GM19372 (cell line): ENCODE results near the gene STK10.

ENCODE experiments used
- ATAC-seq: cut with Tn5 transposase; IDR thresholded peaks from one replicate; pipeline ENCODE4 v1.9.1; 2021; ENCODE audit warnings: mild to moderate bottlenecking, low read depth, moderate library complexity; ENCODE audit not compliant: unreplicated experiment

STK10 gene

DNA sequence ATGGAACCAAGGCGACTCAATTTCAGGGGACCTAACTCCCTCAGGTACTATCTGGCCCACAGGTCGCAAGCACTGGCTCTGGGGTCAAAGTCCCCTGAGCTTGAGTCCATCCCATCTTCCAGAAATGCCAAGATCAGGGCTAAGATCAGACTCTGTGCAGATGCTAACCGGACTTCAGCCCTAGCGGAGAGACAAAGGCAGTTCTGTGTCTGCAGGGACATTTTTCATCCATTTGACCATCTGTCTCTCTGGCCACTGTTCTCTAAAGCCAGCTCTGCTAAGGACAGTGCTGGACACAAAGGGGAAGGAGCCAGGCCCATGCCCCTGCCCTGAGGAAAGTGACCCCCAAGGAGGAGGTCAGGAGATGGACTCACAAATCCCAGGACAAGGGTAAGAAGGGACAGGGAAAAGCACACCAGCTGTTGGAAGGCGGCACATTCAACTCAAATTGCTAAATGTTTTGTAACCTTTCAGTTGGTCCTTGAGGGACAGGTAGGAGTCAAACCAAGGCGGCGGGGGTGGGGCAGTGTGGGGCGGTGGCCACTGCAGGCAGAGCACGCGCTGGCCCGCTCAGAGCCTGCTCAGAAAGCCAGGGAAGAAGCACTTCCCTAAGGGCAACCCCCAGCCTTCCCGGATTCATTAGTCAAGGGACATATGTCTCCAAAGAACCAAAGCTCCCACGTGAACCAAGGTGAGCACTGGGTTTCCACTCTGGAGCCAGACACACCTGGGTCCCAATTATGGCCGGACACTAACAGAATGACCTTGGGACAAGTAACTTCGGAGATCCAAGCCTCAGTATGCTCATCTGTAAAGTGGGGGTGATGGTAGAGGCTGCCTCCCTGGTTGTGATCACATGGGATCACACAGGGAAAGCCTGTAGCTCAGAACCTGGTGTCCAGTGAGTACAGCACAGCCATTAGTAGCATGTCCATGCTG, 42.8 kb downstream of the STK10 start:
- ATAC-seq: no peak

DNA sequence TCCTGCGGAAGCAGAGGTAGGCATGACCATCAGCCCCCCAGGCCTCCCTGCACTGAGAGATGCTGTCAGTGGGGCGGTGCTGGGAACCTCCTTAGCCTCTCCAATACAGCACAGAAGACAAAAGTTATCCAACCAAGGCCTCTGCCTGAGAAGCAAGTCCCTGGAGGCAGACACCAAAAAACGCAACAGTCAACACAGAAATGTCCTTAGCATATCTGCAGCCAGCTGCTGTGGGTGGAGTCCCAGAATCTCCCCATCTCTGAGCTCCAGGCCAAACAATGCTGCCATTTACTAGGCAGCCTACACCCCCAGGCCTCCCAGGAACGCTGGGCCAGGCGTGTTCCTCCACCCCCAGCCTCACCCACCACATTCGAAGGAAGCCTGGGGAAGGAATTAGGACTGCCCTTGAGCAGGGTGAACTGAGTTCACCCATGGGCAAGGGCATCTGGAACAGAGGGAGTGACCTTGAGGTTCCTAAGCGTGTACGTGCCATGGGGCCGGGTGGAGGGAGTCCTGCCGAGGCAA, 43.7 kb downstream of the STK10 start:
- no peak for ATAC-seq

DNA sequence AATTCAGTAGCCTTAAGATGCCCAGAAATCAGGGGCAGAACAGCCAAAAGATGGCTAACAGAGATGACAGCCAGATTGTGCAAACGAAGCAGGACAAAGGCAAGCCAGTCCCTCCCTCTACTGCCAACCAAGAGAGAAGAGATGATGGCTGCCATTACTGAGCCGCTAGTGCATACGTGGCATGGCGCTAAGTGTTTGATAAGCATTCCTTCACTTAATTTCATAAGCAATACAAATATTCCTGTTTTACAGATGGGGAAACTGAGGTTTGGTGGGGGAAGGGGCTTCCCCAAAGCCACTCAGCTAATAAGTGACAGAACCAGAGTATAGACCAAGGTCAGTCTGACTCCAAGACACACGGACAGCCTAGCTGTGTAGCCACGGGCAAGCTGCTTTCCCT, 44.1 kb downstream of the STK10 start:
- no peak for ATAC-seq

DNA sequence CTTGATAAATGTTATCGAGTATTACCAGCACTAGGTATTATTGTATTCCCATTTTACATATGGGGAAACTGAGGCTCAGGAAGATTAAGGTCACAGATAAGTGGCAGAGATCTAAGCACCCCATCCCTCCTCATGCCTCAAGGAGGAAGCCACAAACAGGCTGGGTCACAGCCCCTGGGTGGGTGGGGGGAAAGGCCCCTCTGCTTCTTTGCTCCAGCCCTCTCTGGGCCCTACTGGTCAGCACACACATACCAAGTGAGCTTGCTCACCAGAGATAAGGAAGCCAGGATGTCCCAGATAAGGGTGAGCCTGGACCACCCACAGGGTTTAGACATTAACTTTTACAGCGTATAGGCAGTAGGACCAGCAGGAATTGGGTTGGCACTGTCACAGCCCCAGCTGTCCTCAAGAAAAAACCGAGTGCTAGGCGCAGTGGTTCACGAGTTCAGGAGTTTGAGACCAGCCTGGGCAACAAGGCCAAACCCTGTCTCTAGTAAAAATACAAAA, 45.3 kb downstream of the STK10 start:
- ATAC-seq: no peak

DNA sequence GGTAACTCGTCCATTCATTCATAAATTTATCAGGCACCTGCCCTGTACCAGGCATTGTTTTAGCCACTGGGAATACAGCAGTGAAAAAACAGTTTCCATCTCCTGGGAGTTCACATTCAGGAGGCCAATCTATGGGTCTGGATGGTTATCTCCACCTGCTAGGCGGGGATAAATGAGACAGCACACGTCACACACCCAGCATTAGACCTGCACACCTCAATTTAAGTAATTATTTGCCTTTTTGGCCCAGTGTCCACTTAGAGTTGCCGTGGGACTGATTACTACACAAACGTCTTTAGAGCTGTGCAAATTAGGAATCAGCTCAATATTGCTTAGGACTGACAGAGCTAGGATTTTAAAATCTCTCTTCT, 46.1 kb downstream of the STK10 start:
- no peak for ATAC-seq

DNA sequence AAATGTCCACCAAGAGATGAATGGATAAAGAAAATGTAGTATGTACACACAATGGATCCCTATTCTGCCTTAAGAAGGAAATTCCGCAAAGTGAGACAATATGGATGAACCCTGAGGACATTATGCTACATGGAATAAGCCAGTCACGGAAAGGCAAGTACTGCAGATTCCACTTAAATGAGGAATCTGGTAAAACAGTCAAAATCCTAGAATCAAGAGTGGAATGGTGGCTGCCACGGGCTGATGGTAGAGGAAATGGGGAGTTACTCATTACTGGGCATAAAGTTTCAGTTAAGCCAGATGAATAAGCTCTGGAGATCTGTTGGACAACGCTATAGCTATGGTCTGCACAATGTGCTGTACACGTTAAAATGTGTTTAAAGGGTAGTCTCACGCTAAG, 47.2 kb downstream of the STK10 start:
- ATAC-seq: no peak

DNA sequence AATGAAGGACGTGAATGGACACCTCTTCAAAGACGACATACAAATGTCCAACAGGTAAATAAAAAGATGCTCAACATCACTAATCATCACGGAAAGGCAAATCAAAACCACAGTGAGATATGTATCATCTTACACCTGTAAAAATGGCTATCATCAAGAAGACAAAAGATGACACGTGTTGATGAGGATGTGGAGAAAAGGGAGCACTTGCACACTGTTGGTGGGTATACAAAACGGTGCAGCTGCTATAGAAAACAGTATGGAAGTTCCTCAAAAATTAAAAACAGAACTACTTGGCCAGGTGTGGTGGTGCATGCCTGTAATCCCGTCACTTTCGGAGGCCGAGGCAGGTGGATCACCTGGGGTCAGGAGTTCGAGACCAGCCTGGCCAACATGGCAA, 47.9 kb downstream of the STK10 start:
- no peak for ATAC-seq

DNA sequence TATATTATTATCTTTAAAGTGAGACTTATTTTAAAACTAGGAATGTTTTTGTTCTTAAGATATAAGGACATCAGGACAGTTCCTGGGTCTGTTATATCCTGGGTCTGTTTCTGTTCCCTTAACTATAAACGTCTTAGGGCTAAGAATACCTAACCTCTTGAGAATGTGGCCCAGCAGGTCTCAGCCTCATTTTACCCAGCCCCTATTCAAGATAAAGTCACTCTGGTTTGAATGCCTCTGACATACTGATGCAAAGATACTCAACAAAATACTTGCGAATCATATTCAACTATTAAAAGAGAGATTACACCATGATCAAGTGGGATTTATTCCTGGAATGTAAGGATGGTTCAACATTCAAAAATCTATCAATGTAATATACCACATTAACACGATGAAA, 51.0 kb downstream of the STK10 start:
- no peak for ATAC-seq

DNA sequence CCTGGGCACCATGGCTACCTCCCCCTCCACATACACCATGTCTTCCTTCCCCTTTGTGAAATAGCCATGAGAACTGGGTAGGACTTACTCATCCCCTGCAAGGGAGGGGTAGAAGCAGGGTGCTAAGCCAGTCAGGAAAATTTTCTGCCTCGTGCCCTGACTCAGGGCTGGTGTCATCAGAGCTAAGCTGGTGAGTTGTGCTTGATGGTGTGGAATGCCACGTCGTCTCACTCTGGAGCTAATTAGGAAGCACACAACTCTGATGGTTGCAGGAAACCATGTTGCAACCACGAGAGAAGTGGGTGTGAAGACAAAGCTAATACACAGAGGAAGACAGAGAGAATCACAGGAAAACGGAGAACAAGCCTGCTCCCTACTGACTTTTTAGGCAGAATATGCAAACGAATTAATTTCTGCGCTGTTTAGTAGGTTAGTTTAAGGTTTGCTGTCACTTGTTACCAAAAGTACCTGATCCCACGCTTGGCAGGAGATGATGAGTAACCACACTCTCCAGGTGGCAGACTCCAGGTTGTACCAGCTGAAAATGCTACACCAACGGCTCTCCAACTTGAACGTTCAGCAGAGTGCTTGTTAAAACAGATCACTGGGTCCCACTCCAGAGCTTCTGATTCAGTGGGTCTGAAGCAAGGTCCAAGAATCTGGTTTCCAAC, 54.5 kb downstream of the STK10 start:
- no peak for ATAC-seq

DNA sequence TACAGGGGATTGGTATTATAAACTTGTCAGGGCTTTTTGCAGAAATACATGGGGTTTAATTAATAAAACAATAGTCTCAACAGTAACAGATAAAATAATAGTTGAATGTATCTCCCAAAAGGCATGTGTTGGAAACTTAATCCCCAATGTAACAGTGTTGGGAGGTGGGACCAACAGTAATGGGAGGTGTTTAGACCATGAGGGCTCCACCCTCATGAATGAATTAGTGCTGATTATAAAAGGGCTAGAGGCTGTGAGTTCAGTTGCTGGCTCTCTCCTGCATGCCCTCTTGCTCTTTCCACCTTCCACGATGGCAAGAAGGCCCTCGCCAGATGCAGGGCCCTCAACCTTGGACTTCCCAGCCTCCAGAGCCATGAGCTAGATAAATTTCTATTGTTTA, 56.3 kb downstream of the STK10 start:
- no peak for ATAC-seq

DNA sequence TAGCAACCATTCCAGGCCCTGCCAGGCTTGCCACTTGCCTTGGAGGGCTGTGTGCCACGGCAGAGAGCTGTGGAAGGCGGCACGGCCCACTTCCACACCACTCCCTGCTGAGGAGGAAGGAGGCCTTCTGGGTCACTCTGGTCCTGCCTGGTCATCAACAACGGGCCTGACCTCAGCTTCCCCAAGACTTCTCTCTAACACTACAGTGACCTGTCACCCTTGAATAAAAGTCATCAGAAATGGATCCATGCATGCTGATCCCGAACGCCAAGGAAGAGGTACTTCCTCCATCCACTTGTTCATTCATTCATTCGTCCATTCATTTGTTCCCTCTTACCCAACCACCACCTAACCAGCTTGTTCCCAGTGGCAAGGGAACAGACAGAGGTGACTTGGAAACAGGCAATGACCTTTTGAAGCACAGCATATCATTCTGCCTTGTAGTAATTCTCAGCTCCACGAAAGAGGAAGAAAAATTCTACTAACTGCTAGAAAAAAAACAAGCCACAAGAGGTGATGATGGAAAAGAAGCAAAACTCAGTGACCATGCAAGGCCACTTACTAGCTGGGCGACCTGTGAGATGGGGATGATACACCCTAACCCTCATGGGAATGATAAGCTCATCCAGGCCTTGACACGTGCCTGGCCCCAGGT, 58.6 kb downstream of the STK10 start:
- ATAC-seq: no peak

DNA sequence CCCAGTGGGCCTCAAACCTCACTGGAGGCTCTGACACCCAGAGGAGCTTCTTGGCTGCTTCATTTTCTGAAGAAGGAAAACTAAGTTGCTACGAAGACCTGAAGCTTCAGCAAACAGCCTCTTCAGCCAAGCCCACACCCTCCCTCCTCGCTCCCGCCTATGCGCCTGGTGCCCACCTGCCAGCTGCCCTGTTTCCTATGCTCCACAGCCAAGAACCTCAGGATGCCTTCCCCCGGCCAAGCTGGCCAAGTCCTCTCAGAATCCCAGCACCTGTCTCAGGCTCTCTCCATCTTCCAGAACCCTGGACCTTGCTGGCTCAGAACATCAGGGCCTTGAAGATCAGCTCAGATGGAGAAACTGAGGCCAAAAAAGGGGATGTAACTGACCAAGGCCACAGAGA, 60.4 kb downstream of the STK10 start:
- no peak for ATAC-seq

DNA sequence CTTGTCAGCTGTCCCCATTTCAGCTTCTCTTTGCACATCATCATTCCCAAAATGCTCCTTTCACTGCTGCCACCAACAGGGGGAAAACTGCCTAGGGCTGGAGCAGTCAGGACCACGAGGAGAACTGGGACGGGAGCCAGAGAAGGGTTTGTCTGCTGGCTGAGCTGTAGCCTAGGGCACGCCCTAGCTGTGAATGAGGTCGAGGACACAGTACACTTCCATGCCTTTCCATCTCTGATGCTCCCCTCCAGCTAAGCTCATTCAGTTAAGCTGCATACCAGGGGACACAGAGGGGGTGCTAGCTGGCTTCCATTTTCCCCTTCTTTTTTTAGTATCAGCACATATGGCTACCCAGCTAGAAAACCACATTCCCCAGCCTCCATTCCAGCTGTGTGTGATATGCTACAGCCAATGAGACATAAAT, 64.7 kb downstream of the STK10 start:
- no peak for ATAC-seq

DNA sequence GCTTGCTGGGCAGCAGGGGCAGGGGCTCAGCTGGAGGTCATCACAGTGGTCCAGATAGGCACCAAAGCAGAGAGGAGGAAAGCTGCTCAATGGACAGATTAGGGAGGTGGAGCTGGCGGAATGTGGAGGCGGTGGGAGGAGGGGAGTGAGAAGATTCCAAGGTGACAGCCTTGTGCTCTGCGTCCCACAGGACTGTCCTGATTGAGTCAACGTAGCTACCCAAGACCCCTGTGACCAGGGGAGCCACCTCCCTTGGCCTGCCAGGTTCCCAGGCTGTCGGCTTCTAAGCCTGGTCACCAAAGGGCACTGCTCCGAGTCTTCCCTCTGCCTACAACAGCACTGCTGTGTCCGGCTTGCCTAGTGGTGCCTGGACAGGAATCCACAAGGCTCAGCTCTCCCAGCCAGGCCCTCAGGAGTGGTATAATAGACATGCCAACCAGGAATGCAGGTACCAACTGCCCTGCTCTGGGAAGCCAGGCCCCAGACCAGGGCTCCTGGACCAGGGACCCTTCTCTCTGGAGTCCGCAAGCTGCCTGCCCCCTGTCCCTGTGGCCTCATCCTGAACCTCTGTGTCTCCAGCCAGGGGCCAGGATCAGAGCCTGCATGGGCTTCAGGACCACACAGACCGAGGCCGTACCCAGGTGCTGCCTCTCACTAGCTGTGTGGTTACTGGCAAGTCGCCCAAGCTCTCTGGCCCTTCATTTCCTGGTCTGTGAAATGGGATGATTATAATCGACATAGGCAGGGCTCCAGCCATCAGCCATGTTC, 67.9 kb downstream of the STK10 start:
- no peak for ATAC-seq

DNA sequence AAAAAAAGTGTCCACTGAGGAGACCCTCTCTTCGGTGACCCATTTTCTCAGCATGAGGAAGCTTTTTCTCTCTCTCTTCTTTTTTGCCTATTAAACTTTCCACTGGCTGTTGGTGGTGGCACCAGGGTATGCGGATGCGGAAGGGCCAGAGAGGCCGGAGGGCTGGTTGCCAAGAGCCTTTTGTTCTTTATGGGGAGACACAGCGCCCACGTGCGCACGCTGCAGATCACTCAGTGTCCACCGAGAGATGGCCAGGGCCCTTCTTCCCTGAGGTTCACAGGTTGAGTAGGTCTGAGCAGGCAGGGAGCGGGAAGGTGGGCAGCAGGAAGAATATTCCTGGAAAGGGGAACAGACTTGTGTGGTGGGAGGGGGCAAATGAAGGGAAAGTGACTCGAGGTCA, 69.1 kb downstream of the STK10 start:
- ATAC-seq: no peak

DNA sequence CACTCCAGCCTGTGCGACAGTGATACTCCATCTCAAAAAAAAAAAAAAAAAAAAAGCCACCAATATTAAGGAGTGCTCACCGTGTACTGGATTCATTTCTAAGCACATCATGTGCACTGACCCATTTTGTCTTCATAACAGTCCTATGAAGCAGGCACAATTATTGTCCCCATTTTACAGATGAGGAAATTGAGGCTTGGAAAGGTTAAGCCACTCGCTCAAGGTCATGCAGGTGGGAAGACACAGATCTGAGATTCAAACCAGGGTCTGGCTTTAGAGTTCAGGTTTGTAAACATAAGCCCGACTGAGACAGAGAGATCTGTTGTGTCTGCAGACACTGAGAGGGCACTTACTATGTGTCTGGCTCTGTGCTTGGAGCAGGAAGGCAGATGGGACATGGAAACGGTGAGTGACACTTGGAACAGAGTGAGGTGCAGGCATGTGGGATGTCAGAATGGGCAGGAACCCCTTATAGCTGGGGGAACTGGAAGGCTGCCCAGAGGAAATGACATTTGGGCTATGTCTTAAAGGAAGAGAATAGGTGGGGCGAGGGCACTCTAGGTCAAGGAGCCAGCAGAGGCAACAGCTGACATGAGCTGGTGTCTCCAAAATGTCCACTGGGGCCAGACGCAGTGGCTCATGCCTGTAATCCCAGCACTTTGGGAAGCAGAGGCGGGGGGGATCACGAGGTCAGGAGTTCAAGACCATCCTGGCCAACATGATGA, 69.9 kb downstream of the STK10 start:
- ATAC-seq: no peak

DNA sequence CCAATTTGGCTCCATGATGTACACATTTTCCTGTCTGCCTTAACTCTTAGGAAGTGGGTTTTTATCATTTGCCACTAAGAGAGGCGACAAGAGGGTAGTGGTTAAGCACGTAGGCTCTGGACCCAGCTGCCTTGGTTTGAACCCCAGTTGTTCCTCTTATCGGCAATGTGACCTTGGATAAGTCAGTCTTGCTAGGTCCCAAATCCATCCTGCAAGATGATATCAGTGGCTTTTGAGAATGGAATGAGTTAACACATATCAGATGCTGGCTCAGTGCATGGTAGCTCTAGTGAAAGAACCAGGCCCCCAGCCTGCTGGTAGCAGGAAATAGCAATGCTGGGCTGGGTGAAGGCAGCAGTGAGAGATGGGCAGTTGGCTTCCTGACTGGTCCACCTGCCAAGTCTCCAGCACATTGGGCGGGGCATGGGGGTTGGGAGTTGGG, 72.5 kb downstream of the STK10 start:
- ATAC-seq: no peak

DNA sequence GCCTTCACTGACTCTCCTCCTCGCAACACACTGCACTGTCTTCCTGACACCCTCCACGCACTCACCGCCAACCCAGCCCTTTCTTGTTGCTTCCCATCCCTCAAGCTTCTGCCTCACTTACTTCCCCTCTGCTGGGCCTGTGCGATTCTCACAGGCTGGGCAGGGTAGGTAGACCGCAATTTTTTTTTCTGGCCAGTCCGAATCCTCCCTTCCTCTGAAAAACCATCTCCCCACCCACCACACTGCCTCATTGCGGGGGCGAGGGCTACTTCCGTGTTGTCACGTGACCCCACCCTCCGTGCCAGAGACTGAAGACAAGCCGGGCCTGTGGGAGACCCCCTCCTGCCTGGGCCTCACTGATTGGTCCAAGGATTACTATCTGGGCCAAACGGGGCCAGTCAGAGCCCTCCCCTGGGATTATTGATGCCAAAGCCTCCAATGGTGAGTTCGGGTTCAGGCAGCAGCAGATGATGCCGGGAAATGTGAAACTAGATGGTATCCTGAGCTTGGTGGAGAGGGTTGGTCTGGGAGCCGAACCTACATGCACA, 73.1 kb downstream of the STK10 start:
- peak; percentile 59 for ATAC-seq

DNA sequence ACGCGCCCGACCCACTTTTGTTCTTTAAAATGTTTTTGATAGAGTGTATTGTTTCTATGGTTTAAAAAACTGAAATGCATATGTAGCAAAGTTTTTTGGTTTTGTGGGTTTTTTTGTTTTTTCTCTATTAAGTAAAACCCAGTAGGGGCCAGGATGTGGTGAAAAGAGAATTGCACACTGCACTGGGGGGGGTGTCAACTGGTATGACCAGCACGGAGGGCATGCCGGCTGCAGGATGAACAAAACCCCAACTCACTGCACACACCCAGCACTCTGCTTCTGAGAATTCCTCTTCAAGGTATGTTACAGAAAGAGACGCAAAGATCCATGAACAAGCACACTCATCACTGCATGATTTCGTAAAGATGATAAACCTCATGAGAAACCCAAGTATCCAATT, 75.0 kb downstream of the STK10 start:
- ATAC-seq: no peak
